NT2/D1 (cell line): ENCODE measurements around the gene ARMC9.

ENCODE experiments used
- SUZ12 ChIP-seq: IDR thresholded peaks from 2 replicates; pipeline ENCODE4 v1.6.1; 2011; ENCODE audit not compliant: insufficient read length, insufficient read depth; ENCODE audit errors: extremely low read depth
- ZNF274 ChIP-seq: IDR thresholded peaks from 2 replicates; pipeline ENCODE4 v1.6.1; 2011; ENCODE audit warnings: mild to moderate bottlenecking, low read depth, low read length

DNA sequence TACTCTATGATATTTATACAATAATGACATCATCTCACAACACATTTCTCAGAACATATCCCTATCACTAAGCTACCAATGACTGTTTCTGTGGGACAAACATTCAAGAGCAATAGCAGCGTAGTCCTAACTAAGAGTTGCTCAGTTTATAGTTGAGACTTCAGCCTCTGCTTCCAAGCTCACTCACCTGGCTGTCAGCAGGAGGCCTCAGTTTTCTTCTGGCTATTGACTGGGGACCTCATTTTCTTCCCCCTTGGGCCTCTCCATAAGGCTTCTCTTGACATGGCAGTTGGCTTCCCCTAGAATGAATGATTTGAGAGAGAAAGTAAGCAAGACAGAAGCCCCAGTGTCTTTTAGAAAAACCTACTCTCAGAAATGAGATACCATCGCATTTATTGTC is 85.9 kb downstream of the ARMC9 start:
- TF ChIP-seq ZNF274: no peak
- TF ChIP-seq SUZ12: no peak
